GM10847 (cell line): ENCODE data around the gene CELF5.

ENCODE experiments used
- POLR2A ChIP-seq: IDR thresholded peaks from 2 replicates; pipeline ENCODE4 v1.6.1; 2011; ENCODE audit not compliant: insufficient read length; ENCODE audit errors: extremely low read depth

The CELF5 gene

GRCh38 chr19:3283246-3283751 lies 58.8 kb downstream of the CELF5 start:
- no peak for TF ChIP-seq POLR2A

- no peak for TF ChIP-seq POLR2A
Observed at GRCh38 chr19:3283886-3284657, 59.6 kb downstream of the CELF5 start.

GRCh38 chr19:3284759-3285646 lies 60.5 kb downstream of the CELF5 start:
- TF ChIP-seq POLR2A, result no peak

GRCh38 chr19:3285647-3286176 lies 61.3 kb downstream of the CELF5 start:
- no peak for TF ChIP-seq POLR2A

GRCh38 chr19:3287814-3288213 lies 63.4 kb downstream of the CELF5 start:
- TF ChIP-seq POLR2A, result no peak

- no peak for TF ChIP-seq POLR2A
Observed at GRCh38 chr19:3289971-3290569, 65.6 kb downstream of the CELF5 start.

GRCh38 chr19:3291644-3292043 lies 67.2 kb downstream of the CELF5 start:
- no peak for TF ChIP-seq POLR2A

- no peak for TF ChIP-seq POLR2A
Observed at GRCh38 chr19:3292958-3293529, 68.6 kb downstream of the CELF5 start.

- TF ChIP-seq POLR2A, result no peak
Observed at GRCh38 chr19:3293560-3293959, 69.1 kb downstream of the CELF5 start.

- no peak for TF ChIP-seq POLR2A
Observed at GRCh38 chr19:3294080-3294850, 69.8 kb downstream of the CELF5 start.

GRCh38 chr19:3295581-3295980 lies 71.1 kb downstream of the CELF5 start:
- no peak for TF ChIP-seq POLR2A

GRCh38 chr19:3296034-3296433 lies 71.6 kb downstream of the CELF5 start:
- TF ChIP-seq POLR2A, result no peak

- TF ChIP-seq POLR2A, result no peak
Observed at GRCh38 chr19:3296446-3296845, 72.0 kb downstream of the CELF5 start.

GRCh38 chr19:3298853-3299449 lies 74.5 kb downstream of the CELF5 start:
- no peak for TF ChIP-seq POLR2A

GRCh38 chr19:3302755-3303154 lies 78.3 kb downstream of the CELF5 start:
- TF ChIP-seq POLR2A, result no peak
